Body of pancreas (tissue), 4 donors: ENCODE measurements around the gene TBX10.

Experiments used
- POLR2A ChIP-seq, 3 donors: fragments of 450-650 bp; IDR thresholded peaks; one replicate each; pipeline ENCODE4 v1.6.1; 2016; ENCODE audit warnings: antibody characterized with exemption in 3 of 3, mild to moderate bottlenecking in 2 of 3
- TF ChIP-seq, protein P1 (sequence below), 7 experiments: fragments of 450-650 bp in 4 of 7; fragments of 200-600 bp in 3 of 7; sonication (generic) in 3 of 7; IDR thresholded peaks; one replicate each; pipeline ENCODE4 v1.5.1; 2016 to 2019; ENCODE audit warnings: antibody characterized with exemption in 7 of 7

DNA sequence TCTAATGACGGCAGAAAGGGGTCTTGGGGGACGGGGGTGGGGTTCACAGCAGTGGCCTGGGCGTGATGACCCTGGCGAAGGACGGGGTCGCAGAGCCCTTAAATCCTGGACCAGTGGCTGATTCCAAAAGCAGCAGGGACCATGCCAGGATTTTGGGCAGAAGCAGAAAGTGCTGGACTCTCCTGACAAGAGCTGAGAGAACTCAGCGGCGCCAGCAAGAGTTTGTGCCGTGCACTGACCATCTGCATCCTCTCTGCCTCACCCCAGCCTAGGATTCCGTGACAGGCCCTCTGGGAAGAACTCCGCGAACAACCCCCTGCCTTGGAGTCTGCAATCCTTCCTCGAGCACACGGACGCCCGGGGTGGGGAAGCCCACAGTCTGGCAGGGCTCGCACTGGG lies 33.5 kb downstream of the TBX10 start:
- TF ChIP-seq, protein P1, sequence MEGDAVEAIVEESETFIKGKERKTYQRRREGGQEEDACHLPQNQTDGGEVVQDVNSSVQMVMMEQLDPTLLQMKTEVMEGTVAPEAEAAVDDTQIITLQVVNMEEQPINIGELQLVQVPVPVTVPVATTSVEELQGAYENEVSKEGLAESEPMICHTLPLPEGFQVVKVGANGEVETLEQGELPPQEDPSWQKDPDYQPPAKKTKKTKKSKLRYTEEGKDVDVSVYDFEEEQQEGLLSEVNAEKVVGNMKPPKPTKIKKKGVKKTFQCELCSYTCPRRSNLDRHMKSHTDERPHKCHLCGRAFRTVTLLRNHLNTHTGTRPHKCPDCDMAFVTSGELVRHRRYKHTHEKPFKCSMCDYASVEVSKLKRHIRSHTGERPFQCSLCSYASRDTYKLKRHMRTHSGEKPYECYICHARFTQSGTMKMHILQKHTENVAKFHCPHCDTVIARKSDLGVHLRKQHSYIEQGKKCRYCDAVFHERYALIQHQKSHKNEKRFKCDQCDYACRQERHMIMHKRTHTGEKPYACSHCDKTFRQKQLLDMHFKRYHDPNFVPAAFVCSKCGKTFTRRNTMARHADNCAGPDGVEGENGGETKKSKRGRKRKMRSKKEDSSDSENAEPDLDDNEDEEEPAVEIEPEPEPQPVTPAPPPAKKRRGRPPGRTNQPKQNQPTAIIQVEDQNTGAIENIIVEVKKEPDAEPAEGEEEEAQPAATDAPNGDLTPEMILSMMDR (IDR thresholded peaks at IDR 0.05) = no peak
- no peak for TF ChIP-seq POLR2A (IDR thresholded peaks at IDR 0.05)
